Liver (tissue), 3 donors: ENCODE measurements around the gene PARP9.

ENCODE experiments used
- CTCF ChIP-seq: fragments of 150-350 bp; IDR thresholded peaks from 2 replicates; pipeline ENCODE4 v1.5.1; 2017; ENCODE audit warnings: improper control_type of control experiment, low read depth, low read length; ENCODE audit not compliant: missing input control
- MAX ChIP-seq: IDR thresholded peaks from 2 replicates; pipeline ENCODE4 v1.6.1; 2016; ENCODE audit warnings: antibody characterized with exemption
- RXRA ChIP-seq, 2 donors: IDR thresholded peaks; 2 replicates each; pipeline ENCODE4 v1.6.1; 2017 to 2018; ENCODE audit warnings: antibody characterized with exemption in 2 of 2, mild to moderate bottlenecking in 1 of 2
- SP1 ChIP-seq: IDR thresholded peaks from 2 replicates; pipeline ENCODE4 v1.6.1; 2018; ENCODE audit warnings: antibody characterized with exemption, mild to moderate bottlenecking
- ZBTB33 ChIP-seq: IDR thresholded peaks from 2 replicates; pipeline ENCODE4 v1.6.1; 2016; ENCODE audit warnings: antibody characterized with exemption
- donor health status: healthy.
- donor health status: healthy.

- TF ChIP-seq CTCF: no peak
- no peak for TF ChIP-seq ZBTB33
- no peak for TF ChIP-seq MAX
- no peak for TF ChIP-seq RXRA (IDR thresholded peaks at IDR 0.05)
- TF ChIP-seq SP1: no peak
Measured at GRCh38 chr3:122562923-122563716, 980 bp downstream of the PARP9 start.
